IMR-90 (cell line): ENCODE measurements around the gene MRPL57. TPM values are rescaled to one million over a fixed set of nuclear protein-coding genes. Genes with fewer than 3 reads are reported as not detected.

Experiments used
- ATAC-seq: fragments of 200-7000 bp; cut with Tn5 transposase; 2 replicates; pipeline ENCODE4 v1.9.1; 2020; ENCODE audit warnings: low read depth, mild to moderate bottlenecking, moderate library complexity
- BruUV-seq: library from RNA; stranded (reverse); fragments of 400-500 nt; replicated peaks from 2 replicates; lab custom pipeline; 2021; lab: Mats Ljungman, UMichigan
- CTCF ChIA-PET: fragments of 300-600 bp; formaldehyde crosslinking; extraction: SDS; loops from one replicate; lab custom pipeline; 2021; ENCODE audit warnings: antibody characterized with exemption; lab: Yijun Ruan, JAX
- POLR2A ChIA-PET: fragments of 300-600 bp; sonication (Branson Sonifier 250); formaldehyde crosslinking; loops from one replicate; lab custom pipeline; 2022; ENCODE audit warnings: antibody characterized with exemption; ENCODE audit not compliant: unreplicated experiment; lab: Charles Lee
- DNase-seq: peaks from one replicate; pipeline ENCODE4 v3.0.0; 2013
- H2AFZ ChIP-seq: replicated peaks from 2 replicates; pipeline ENCODE3; 2013; ENCODE audit warnings: low read length, mild to moderate bottlenecking; ENCODE audit not compliant: poor library complexity
- H2AK5ac ChIP-seq: 2 replicates; pipeline ENCODE4 v1.6.1; 2013; ENCODE audit warnings: low read depth, low read length, inconsistent platforms
- H2AK9ac ChIP-seq: replicated peaks from 2 replicates; pipeline ENCODE3; 2013; ENCODE audit warnings: mild to moderate bottlenecking, low read depth, low read length, moderate library complexity; ENCODE audit not compliant: poor library complexity
- H2BK120ac ChIP-seq: 2 replicates; pipeline ENCODE4 v1.6.1; 2013; ENCODE audit warnings: low read depth, low read length, inconsistent platforms
- H2BK15ac ChIP-seq: 3 replicates; pipeline ENCODE4 v1.6.1; 2013; ENCODE audit warnings: low read depth, low read length, inconsistent platforms
- H2BK20ac ChIP-seq: 2 replicates; pipeline ENCODE4 v1.6.1; 2013; ENCODE audit warnings: low read depth, mild to moderate bottlenecking, inconsistent platforms, low read length, moderate library complexity
- H2BK5ac ChIP-seq: 2 replicates; pipeline ENCODE4 v1.6.1; 2013; ENCODE audit warnings: mild to moderate bottlenecking, low read depth, low read length, inconsistent platforms; ENCODE audit not compliant: poor library complexity, severe bottlenecking
- H3K14ac ChIP-seq: replicated peaks from 2 replicates; pipeline ENCODE4 v1.6.1; 2013; ENCODE audit warnings: low read depth, low read length, inconsistent platforms
- H3K18ac ChIP-seq: 2 replicates; pipeline ENCODE4 v1.6.1; 2013; ENCODE audit warnings: low read depth, low read length, control low read depth
- H3K23ac ChIP-seq: 2 replicates; pipeline ENCODE4 v1.6.1; 2013; ENCODE audit warnings: low read depth, low read length, inconsistent platforms
- H3K27ac ChIP-seq: 2 replicates; pipeline ENCODE4 v1.5.1; 2013; ENCODE audit warnings: mild to moderate bottlenecking, control low read depth, low read length; ENCODE audit not compliant: insufficient read depth
- H3K27me3 ChIP-seq: 2 replicates; pipeline ENCODE4 v1.6.1; 2013; ENCODE audit warnings: low read length; ENCODE audit not compliant: control insufficient read depth, insufficient read depth
- H3K36me3 ChIP-seq: 2 replicates; pipeline ENCODE4 v1.6.1; 2013; ENCODE audit warnings: low read length, mixed read lengths; ENCODE audit not compliant: control insufficient read depth, insufficient read depth
- H3K4ac ChIP-seq: 2 replicates; pipeline ENCODE4 v1.6.1; 2013; ENCODE audit warnings: low read depth, low read length, inconsistent platforms
- H3K4me1 ChIP-seq: 2 replicates; pipeline ENCODE4 v1.6.1; 2013; ENCODE audit warnings: low read length, mixed read lengths; ENCODE audit not compliant: control insufficient read depth, insufficient read depth
- H3K4me2 ChIP-seq: 2 replicates; pipeline ENCODE4 v1.6.1; 2013; ENCODE audit warnings: low read depth, mild to moderate bottlenecking, control low read depth, low read length, moderate library complexity
- H3K4me3 ChIP-seq: 2 replicates; pipeline ENCODE4 v1.5.1; 2013; ENCODE audit warnings: low read depth, mild to moderate bottlenecking, control low read depth, low read length, moderate library complexity; ENCODE audit not compliant: insufficient read depth
- H3K56ac ChIP-seq: 2 replicates; pipeline ENCODE4 v1.6.1; 2013; ENCODE audit warnings: low read length, inconsistent platforms; ENCODE audit not compliant: insufficient read depth; ENCODE audit errors: extremely low read depth
- H3K79me1 ChIP-seq, 2 experiments: 2 replicates each; pipeline ENCODE4 v1.6.1; 2013; ENCODE audit warnings: low read length in 2 of 2, inconsistent platforms in 1 of 2, low read depth in 1 of 2
- H3K9ac ChIP-seq: 2 replicates; pipeline ENCODE4 v1.6.1; 2013; ENCODE audit warnings: low read depth, low read length, control low read depth
- H3K9me1 ChIP-seq: 2 replicates; pipeline ENCODE4 v1.6.1; 2013; ENCODE audit warnings: low read length, inconsistent platforms; ENCODE audit not compliant: insufficient read depth
- H3K9me3 ChIP-seq: 2 replicates; pipeline ENCODE4 v1.6.1; 2013; ENCODE audit warnings: low read length; ENCODE audit not compliant: control insufficient read depth, insufficient read depth
- H4K20me1 ChIP-seq: 2 replicates; pipeline ENCODE4 v1.6.1; 2013; ENCODE audit warnings: low read length, inconsistent platforms; ENCODE audit not compliant: insufficient read depth
- H4K5ac ChIP-seq: 2 replicates; pipeline ENCODE4 v1.6.1; 2013; ENCODE audit warnings: mild to moderate bottlenecking, low read depth, low read length, control low read depth
- H4K8ac ChIP-seq, 2 experiments: 2 replicates each; pipeline ENCODE4 v1.6.1; 2013; ENCODE audit warnings: low read depth in 2 of 2, low read length in 2 of 2, control low read depth in 1 of 2, inconsistent platforms in 1 of 2
- H4K91ac ChIP-seq: 2 replicates; pipeline ENCODE4 v1.6.1; 2013; ENCODE audit warnings: low read depth, low read length, inconsistent platforms; ENCODE audit not compliant: insufficient read depth
- CHD1 ChIP-seq: IDR thresholded peaks from 2 replicates; pipeline ENCODE4 v1.6.1; 2012; ENCODE audit warnings: low read depth, low read length, improper control_type of control experiment
- FOS ChIP-seq: fragments of 150-350 bp; IDR thresholded peaks from 2 replicates; pipeline ENCODE4 v1.6.1; 2016; ENCODE audit warnings: low read depth, low read length
- RCOR1 ChIP-seq: IDR thresholded peaks from 2 replicates; pipeline ENCODE4 v1.6.1; 2012; ENCODE audit warnings: mild to moderate bottlenecking, low read length, improper control_type of control experiment; ENCODE audit not compliant: insufficient replicate concordance
- WGBS, 2 experiments: methylation state at CpG; one replicate each; pipeline versions ENCODE4 v1.1.5 to v1.1.7; 2013; ENCODE audit warnings: missing lambda C conversion rate in 2 of 2; ENCODE audit not compliant: insufficient read length in 1 of 2; ENCODE audit errors: extremely low coverage in 2 of 2; 5-methylcytosine and 5-hydroxymethylcytosine counted together
- dilution Hi-C: fragments of 300-500 bp; cut with HindIII; formaldehyde crosslinking; loops from one replicate; pipeline ENCODE4 v1.14.3; 2018; ENCODE audit warnings: low sequenced_read_pairs; ENCODE audit not compliant: unreplicated experiment
- in situ Hi-C: fragments of 300-500 bp; cut with MboI; formaldehyde crosslinking; loops from 3 replicates; pipeline ENCODE4 v1.14.3; 2019; ENCODE audit warnings: low sequenced_read_pairs, inconsistent platforms, mixed read lengths
- intact Hi-C: fragments of 100-400 bp; cut with micrococcal nuclease; formaldehyde crosslinking; loops from 2 replicates; pipeline ENCODE4 v1.10.0; 2022
- microRNA-seq, 2 experiments: library from miRNA; stranded (forward) in 1 of 2; unstranded in 1 of 2; fragments of 10-50 nt in 1 of 2; fragments of <30 nt in 1 of 2; gene quantifications in 1 of 2; microRNA quantifications in 1 of 2; one replicate each; pipeline versions ENCODE3 to v1.1.0; 2013 to 2020; ENCODE audit not compliant: insufficient read depth in 1 of 2, insufficient read length in 1 of 2, unreplicated experiment in 1 of 2
- polyA plus RNA-seq, 3 experiments: library from polyadenylated mRNA; depleted of rRNA; stranded (reverse); fragments of >200 nt; gene quantifications; 2 replicates each; pipeline ENCODE4 v1.2.3, GENCODE V29; 2012; ENCODE audit warnings: low replicate concordance in 1 of 3
- small RNA-seq, 5 experiments: library from RNA; depleted of rRNA; stranded (forward); fragments of <200 nt; gene quantifications; one replicate each; pipeline ENCODE3, GENCODE V24; 2012
- total RNA-seq: library from RNA; depleted of rRNA; stranded (reverse); fragments of >200 nt; gene quantifications from 2 replicates; pipeline ENCODE4 v1.2.3, GENCODE V29; 2012; rRNA removed

MRPL57 gene
- total and polyA plus RNA-seq, 2 of the 4 experiments (the other 2 are of a cell fraction) = 7.0 to 8.0 TPM

DNA sequence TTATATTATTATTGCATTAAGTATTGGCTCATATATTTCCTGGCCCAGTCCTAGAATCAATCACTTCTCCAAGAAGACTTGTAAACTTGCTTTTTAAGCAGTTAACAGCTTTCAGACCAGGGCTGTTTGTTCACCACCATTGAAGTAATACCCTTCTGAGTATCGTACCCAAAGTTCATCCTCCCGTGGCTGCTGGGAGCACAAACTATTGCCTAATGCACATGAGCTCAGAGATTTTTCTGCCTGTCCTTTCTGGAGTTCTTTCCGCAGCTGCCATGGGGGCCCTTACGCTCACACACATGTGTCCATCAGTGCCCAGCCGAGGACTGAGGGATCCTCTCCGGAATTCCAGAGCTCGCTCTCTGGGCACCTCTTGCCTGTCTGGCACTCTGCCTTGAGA, 51.5 kb downstream of the MRPL57 start:
- H3K27me3 ChIP-seq = peaks cover 13% of the 10 kb centered on the region
- no peaks in the 10 kb centered on the region for H3K9me1 ChIP-seq
- no peak overlapping the region for H3K18ac ChIP-seq
- no peak overlapping the region for H2AK9ac ChIP-seq
- ChIA-PET CTCF (no interaction called here), POLR2A (no interaction called here)
- no peak overlapping the region for H3K9ac ChIP-seq
- DNase-seq (no peak), ATAC-seq (no peak)
- no peaks in the 10 kb centered on the region for H3K79me1 ChIP-seq
- no peaks in the 10 kb centered on the region for H3K36me3 ChIP-seq
- H3K23ac ChIP-seq = no peak overlapping the region
- H4K91ac ChIP-seq = no peak overlapping the region
- no peaks in the 10 kb centered on the region for H3K4me1 ChIP-seq
- H2AFZ ChIP-seq = no peak overlapping the region
- H4K8ac ChIP-seq = no peak overlapping the region
- intact Hi-C loops (no loop called here), in situ Hi-C loops (no loop called here), dilution Hi-C loops (no loop called here)
- no peak overlapping the region for H3K4me2 ChIP-seq
- H4K20me1 ChIP-seq = no peaks in the 10 kb centered on the region
- H4K5ac ChIP-seq = no peak overlapping the region
- H3K14ac ChIP-seq = no peak overlapping the region
- H2BK20ac ChIP-seq = no peak overlapping the region
- H2BK15ac ChIP-seq = no peak overlapping the region
- no peak overlapping the region for H3K56ac ChIP-seq
- no TSS peak for BruUV-seq
- H3K4me3 ChIP-seq = no peak overlapping the region
- H2BK5ac ChIP-seq = no peak overlapping the region
- no peaks in the 10 kb centered on the region for H3K9me3 ChIP-seq
- H3K27ac ChIP-seq = no peak overlapping the region
- no peak overlapping the region for H3K4ac ChIP-seq
- H2AK5ac ChIP-seq = no peak overlapping the region
- WGBS, 2 experiments = 93% methylated on average over 5 of the region's 7 CpGs; no CpG with 5 or more reads in 1 of the 2 experiments
- no peak for TF ChIP-seq CHD1
- TF ChIP-seq FOS = no peak
- TF ChIP-seq RCOR1 = no peak
- H2BK120ac ChIP-seq = no peak overlapping the region

Small RNA genes within 50 kb of the gene (microRNA-seq; reads per million reads assigned to microRNA genes)
- gene AL158032.1 (ENCODE audit: insufficient read depth, insufficient read length) (not detected), gene RF00086 (ENCODE audit: insufficient read depth, insufficient read length) (not detected)

Small RNA genes within 50 kb of the gene (small RNA-seq; reads per million reads assigned to genes)
- gene AL158032.1 (0 reads per million in 5 experiments), gene RF00086 (0 reads per million in 5 experiments)

Other genes starting within 250 kb of the MRPL57 start
- 12.7 and 16.4 TPM in 2 replicates for gene LATS2, start 115.1 kb upstream of the MRPL57 start, total RNA-seq
- gene LATS2, start 115.1 kb upstream of the MRPL57 start, polyA plus RNA-seq (2012; rRNA removed) = 22.4 and 36.9 TPM in 2 replicates
- 37.6 and 75.0 TPM in 2 replicates for gene SAP18, start 36.5 kb upstream of the MRPL57 start, total RNA-seq
- 69.5 and 72.3 TPM in 2 replicates for gene SAP18, start 36.5 kb upstream of the MRPL57 start, polyA plus RNA-seq (2012; rRNA removed)
- 15.6 and 24.4 TPM in 2 replicates for gene SKA3, start 106 bp upstream of the MRPL57 start, total RNA-seq
- gene SKA3, start 106 bp upstream of the MRPL57 start, polyA plus RNA-seq (2012; rRNA removed) = 11.6 and 11.7 TPM in 2 replicates